ENCODE data around the gene CD40.

CD40 gene

GRCh38 chr20:46150943-46151342 lies 32.8 kb downstream of the CD40 start:
- TF ChIP-seq, protein P1, sequence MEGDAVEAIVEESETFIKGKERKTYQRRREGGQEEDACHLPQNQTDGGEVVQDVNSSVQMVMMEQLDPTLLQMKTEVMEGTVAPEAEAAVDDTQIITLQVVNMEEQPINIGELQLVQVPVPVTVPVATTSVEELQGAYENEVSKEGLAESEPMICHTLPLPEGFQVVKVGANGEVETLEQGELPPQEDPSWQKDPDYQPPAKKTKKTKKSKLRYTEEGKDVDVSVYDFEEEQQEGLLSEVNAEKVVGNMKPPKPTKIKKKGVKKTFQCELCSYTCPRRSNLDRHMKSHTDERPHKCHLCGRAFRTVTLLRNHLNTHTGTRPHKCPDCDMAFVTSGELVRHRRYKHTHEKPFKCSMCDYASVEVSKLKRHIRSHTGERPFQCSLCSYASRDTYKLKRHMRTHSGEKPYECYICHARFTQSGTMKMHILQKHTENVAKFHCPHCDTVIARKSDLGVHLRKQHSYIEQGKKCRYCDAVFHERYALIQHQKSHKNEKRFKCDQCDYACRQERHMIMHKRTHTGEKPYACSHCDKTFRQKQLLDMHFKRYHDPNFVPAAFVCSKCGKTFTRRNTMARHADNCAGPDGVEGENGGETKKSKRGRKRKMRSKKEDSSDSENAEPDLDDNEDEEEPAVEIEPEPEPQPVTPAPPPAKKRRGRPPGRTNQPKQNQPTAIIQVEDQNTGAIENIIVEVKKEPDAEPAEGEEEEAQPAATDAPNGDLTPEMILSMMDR (conservative IDR thresholded peaks at IDR 0.05; ENCODE audit: low read length), result no peak
- TF ChIP-seq EZH2phosphoT487 (IDR thresholded peaks at IDR 0.05; ENCODE audit: borderline replicate concordance), result no peak
- H3K36me3 ChIP-seq (ENCODE audit: insufficient read depth, low read length), result no peaks in the 10 kb centered on the region
- H3K9ac ChIP-seq (ENCODE audit: low read depth, low read length, poor library complexity, severe bottlenecking), result no peak overlapping the region
- H3K27me3 ChIP-seq (ENCODE audit: insufficient read depth, low read length, poor library complexity, severe bottlenecking), result no peaks in the 10 kb centered on the region
- H3K79me2 ChIP-seq (ENCODE audit: insufficient read depth, low read length), result no peaks in the 10 kb centered on the region
- H3K9me2 ChIP-seq (replicated peaks; ENCODE audit: low read depth, low read length), result no peaks in the 10 kb centered on the region
- no peaks in the 10 kb centered on the region for H3K4me1 ChIP-seq (ENCODE audit: insufficient read depth, low read length, poor library complexity, severe bottlenecking)
- H3K4me3 ChIP-seq (ENCODE audit: low read length, poor library complexity, severe bottlenecking), result no peak overlapping the region
- no peaks in the 10 kb centered on the region for H3F3A ChIP-seq (ENCODE audit: low read depth)
- no peak overlapping the region for H3K4me2 ChIP-seq (ENCODE audit: low read depth, low read length, poor library complexity, severe bottlenecking)
- H4K20me1 ChIP-seq (ENCODE audit: insufficient read depth, low read length, poor library complexity, severe bottlenecking), result no peaks in the 10 kb centered on the region
- no peak overlapping the region for H2AFZ ChIP-seq (ENCODE audit: low read length)
- H3K9me3 ChIP-seq (ENCODE audit: insufficient read depth, low read depth, low read length), result no peaks in the 10 kb centered on the region

- Histone ChIP-seq H3F3A (ENCODE audit: low read depth) (no peaks in the 10 kb centered on the region), H3K9me3 (ENCODE audit: insufficient read depth, low read depth, low read length) (no peaks in the 10 kb centered on the region), H3K79me2 (ENCODE audit: insufficient read depth, low read length) (no peaks in the 10 kb centered on the region), H2AFZ (ENCODE audit: low read length) (no peak overlapping the region), H3K4me2 (ENCODE audit: low read depth, low read length, poor library complexity, severe bottlenecking) (no peak overlapping the region), H3K36me3 (ENCODE audit: insufficient read depth, low read length) (no peaks in the 10 kb centered on the region), H4K20me1 (ENCODE audit: insufficient read depth, low read length, poor library complexity, severe bottlenecking) (no peaks in the 10 kb centered on the region), H3K27me3 (ENCODE audit: insufficient read depth, low read length, poor library complexity, severe bottlenecking) (no peaks in the 10 kb centered on the region), H3K9ac (ENCODE audit: low read depth, low read length, poor library complexity, severe bottlenecking) (no peak overlapping the region), H3K4me3 (ENCODE audit: low read length, poor library complexity, severe bottlenecking) (no peak overlapping the region), H3K9me2 (replicated peaks; ENCODE audit: low read depth, low read length) (no peaks in the 10 kb centered on the region), H3K4me1 (ENCODE audit: insufficient read depth, low read length, poor library complexity, severe bottlenecking) (no peaks in the 10 kb centered on the region)
- no peak for TF ChIP-seq EZH2phosphoT487 (IDR thresholded peaks at IDR 0.05; ENCODE audit: borderline replicate concordance)
- TF ChIP-seq, protein P1 (conservative IDR thresholded peaks at IDR 0.05; ENCODE audit: low read length), result peak; percentile 66
These were observed 33.8 kb downstream of the CD40 start for GRCh38 chr20:46151936-46152335.

DNA sequence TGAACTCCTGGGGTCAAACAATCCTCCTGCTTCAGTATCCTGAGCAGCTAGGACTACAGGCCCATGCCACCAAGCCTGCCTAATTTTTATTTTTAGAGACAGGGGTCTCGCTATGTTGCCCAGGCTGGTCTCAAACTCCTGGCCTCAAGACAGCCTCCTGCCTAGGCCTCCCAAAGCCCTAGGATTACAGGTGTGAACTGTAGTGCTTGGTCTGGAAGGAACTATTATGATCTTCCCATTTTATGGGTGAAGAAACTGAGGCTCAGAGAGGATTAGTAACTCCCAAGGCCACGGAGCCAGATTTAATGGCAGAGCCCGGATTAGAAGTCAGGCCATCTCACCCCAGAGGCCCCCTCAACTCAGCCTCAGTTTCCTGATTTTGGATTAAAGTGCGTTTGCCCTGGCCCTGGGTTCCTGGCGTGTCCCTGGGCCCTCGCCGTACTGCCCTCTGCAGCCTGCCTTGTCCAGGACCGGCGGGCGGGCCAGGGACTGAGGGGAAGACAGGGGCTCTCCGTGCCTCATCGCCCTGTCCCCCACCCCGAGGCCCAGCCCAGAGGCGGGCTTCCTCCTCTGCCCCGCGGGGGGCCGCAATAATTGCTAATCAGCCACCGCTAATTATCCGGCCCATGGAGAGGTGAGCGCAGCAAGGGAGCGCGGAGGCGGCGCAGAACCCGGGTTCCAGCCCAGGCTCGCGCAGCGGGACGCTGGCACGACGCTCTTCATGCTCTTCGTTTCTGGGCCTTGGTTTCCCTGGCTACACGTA lies 34.9 kb downstream of the CD40 start:
- no peaks in the 10 kb centered on the region for H3K36me3 ChIP-seq (ENCODE audit: insufficient read depth, low read length)
- H3K27me3 ChIP-seq (ENCODE audit: insufficient read depth, low read length, poor library complexity, severe bottlenecking), result no peaks in the 10 kb centered on the region
- no peak overlapping the region for H3K4me3 ChIP-seq (ENCODE audit: low read length, poor library complexity, severe bottlenecking)
- H3K79me2 ChIP-seq (ENCODE audit: insufficient read depth, low read length), result no peaks in the 10 kb centered on the region
- no peak overlapping the region for H2AFZ ChIP-seq (ENCODE audit: low read length)
- H3K4me2 ChIP-seq (ENCODE audit: low read depth, low read length, poor library complexity, severe bottlenecking), result no peak overlapping the region
- H3K9ac ChIP-seq (ENCODE audit: low read depth, low read length, poor library complexity, severe bottlenecking), result no peak overlapping the region
- TF ChIP-seq EZH2phosphoT487 (IDR thresholded peaks at IDR 0.05; ENCODE audit: borderline replicate concordance), result no peak
- TF ChIP-seq, protein P1 (conservative IDR thresholded peaks at IDR 0.05; ENCODE audit: low read length), result no peak
- no peaks in the 10 kb centered on the region for H4K20me1 ChIP-seq (ENCODE audit: insufficient read depth, low read length, poor library complexity, severe bottlenecking)
- no peaks in the 10 kb centered on the region for H3K4me1 ChIP-seq (ENCODE audit: insufficient read depth, low read length, poor library complexity, severe bottlenecking)
- H3K9me2 ChIP-seq (replicated peaks; ENCODE audit: low read depth, low read length), result no peaks in the 10 kb centered on the region
- no peaks in the 10 kb centered on the region for H3K9me3 ChIP-seq (ENCODE audit: insufficient read depth, low read depth, low read length)
- no peaks in the 10 kb centered on the region for H3F3A ChIP-seq (ENCODE audit: low read depth)
